Lower leg skin (tissue), 3 donors: ENCODE results near the gene C1QTNF8.

Source experiments
- POLR2A ChIP-seq, 2 donors: fragments of 450-650 bp; IDR thresholded peaks; one replicate each; pipeline ENCODE4 v1.6.1; 2016 to 2017; ENCODE audit warnings: antibody characterized with exemption in 2 of 2, mild to moderate bottlenecking in 1 of 2, moderate library complexity in 1 of 2
- TF ChIP-seq, protein P1 (sequence below), 3 donors: fragments of 450-650 bp; IDR thresholded peaks; one replicate each; pipeline ENCODE4 v1.5.1; 2016; ENCODE audit warnings: antibody characterized with exemption in 3 of 3, mild to moderate bottlenecking in 3 of 3, moderate library complexity in 2 of 3

DNA sequence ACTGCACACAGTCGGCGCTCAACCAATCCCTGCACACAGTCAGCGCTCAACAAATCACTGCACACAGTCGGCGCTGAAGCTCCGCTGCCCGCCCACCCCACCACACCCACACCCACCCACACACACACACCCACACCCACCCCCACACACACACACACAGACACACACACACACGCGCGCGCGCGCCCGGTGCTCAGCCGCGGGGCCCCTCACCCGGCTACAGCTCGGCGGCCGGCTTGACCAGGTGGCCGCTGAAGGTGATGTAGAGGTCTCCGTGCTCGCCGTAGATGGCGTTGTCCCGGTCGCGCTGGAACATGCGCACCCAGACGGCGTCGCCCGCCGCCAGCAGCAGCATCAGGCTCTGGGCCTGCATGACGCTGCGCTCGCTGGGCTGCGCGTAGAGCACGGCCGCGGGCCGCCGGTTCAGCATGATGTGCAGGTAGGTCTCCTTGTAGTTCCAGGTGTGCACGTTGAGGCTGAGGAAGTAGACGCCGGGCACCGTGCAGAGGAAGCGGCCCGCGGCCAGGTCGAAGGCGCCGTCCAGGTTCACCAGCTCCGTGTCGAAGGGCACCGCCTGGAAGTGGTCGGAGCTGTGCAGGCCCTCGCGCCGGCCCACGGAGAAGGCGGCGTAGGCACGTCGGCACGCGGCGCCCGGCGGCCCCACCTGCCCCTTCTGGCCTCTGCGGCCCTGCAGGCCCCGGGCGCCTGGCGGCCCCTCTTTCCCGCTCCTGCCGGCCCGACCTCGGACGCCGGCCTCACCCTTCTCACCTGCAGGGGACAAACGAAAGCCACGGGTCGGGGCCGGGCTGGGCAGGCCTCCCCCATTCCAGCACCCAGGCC lies 2.5 kb downstream of the C1QTNF8 start:
- TF ChIP-seq, protein P1, sequence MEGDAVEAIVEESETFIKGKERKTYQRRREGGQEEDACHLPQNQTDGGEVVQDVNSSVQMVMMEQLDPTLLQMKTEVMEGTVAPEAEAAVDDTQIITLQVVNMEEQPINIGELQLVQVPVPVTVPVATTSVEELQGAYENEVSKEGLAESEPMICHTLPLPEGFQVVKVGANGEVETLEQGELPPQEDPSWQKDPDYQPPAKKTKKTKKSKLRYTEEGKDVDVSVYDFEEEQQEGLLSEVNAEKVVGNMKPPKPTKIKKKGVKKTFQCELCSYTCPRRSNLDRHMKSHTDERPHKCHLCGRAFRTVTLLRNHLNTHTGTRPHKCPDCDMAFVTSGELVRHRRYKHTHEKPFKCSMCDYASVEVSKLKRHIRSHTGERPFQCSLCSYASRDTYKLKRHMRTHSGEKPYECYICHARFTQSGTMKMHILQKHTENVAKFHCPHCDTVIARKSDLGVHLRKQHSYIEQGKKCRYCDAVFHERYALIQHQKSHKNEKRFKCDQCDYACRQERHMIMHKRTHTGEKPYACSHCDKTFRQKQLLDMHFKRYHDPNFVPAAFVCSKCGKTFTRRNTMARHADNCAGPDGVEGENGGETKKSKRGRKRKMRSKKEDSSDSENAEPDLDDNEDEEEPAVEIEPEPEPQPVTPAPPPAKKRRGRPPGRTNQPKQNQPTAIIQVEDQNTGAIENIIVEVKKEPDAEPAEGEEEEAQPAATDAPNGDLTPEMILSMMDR (IDR thresholded peaks at IDR 0.05), result no peak
- no peak for TF ChIP-seq POLR2A (IDR thresholded peaks at IDR 0.05)
